Endothelial cell of umbilical vein (primary cell): ENCODE data around the gene AUTS2. TPM values are rescaled to one million over a fixed set of nuclear protein-coding genes. Genes with fewer than 3 reads are reported as not detected.

Source experiments
- BruUV-seq: library from RNA; stranded (reverse); fragments of 400-500 nt; replicated peaks from 2 replicates; lab custom pipeline; 2021; lab: Mats Ljungman, UMichigan
- CTCF ChIA-PET: fragments of 300-600, 350-600 bp; sonication (Branson Sonifier 250); formaldehyde crosslinking; loops from one replicate; lab custom pipeline; 2021; ENCODE audit warnings: antibody characterized with exemption, inconsistent platforms; lab: Charles Lee
- POLR2A ChIA-PET: fragments of 300-600, 350-600 bp; sonication (Branson Sonifier 250); formaldehyde crosslinking; loops from one replicate; lab custom pipeline; 2021; ENCODE audit warnings: antibody characterized with exemption, inconsistent platforms; lab: Charles Lee
- DNase-seq: peaks from one replicate; pipeline ENCODE4 v3.0.0-alpha.2; 2011; ENCODE audit warnings: low read depth, low spot score
- FAIRE-seq: peaks from 2 replicates; lab custom pipeline; 2011; peaks lifted over from hg19 to GRCh38; lab: Jason Lieb, UNC
- H2AFZ ChIP-seq: 2 replicates; pipeline ENCODE4 v1.6.0; 2012; ENCODE audit warnings: low read depth, low read length, control low read depth, inconsistent platforms
- H3K27ac ChIP-seq: 2 replicates; pipeline ENCODE4 v1.5.1; 2011; ENCODE audit warnings: low read depth, mild to moderate bottlenecking, control low read depth, low read length, moderate library complexity; ENCODE audit not compliant: insufficient read depth
- H3K27me3 ChIP-seq, 2 experiments: 2 replicates each; pipeline versions ENCODE4 v1.6.0 to v1.6.1; 2011; ENCODE audit warnings: low read length in 2 of 2, mixed read lengths in 1 of 2; ENCODE audit not compliant: control insufficient read depth in 2 of 2, insufficient read depth in 2 of 2
- H3K36me3 ChIP-seq, 2 experiments: 2 replicates in 1 of 2; 3 replicates in 1 of 2; pipeline ENCODE4 v1.5.1; 2011; ENCODE audit warnings: low read length in 2 of 2, mild to moderate bottlenecking in 1 of 2, moderate library complexity in 1 of 2; ENCODE audit not compliant: control insufficient read depth in 2 of 2, insufficient read depth in 2 of 2; ENCODE audit errors: extremely low read depth in 1 of 2
- H3K4me1 ChIP-seq: 3 replicates; pipeline ENCODE4 v1.5.1; 2011; ENCODE audit warnings: mild to moderate bottlenecking, low read length; ENCODE audit not compliant: control insufficient read depth, insufficient read depth; ENCODE audit errors: extremely low read depth
- H3K4me2 ChIP-seq: 2 replicates; pipeline ENCODE4 v1.6.1; 2011; ENCODE audit warnings: low read length, control low read depth, mixed read lengths; ENCODE audit not compliant: insufficient read depth
- H3K4me3 ChIP-seq, 3 experiments: fragments of 200-600 bp in 1 of 3; sonication (generic), shearing (Covaris generic) in 1 of 3; replicated peaks in 1 of 3; 2 replicates each; pipeline ENCODE4 v1.5.1; 2011 to 2016; ENCODE audit warnings: control low read depth in 3 of 3, low read length in 3 of 3, mild to moderate bottlenecking in 2 of 3, inconsistent platforms in 1 of 3, low read depth in 1 of 3, moderate library complexity in 1 of 3; ENCODE audit not compliant: insufficient read depth in 1 of 3
- H3K79me2 ChIP-seq: 2 replicates; pipeline ENCODE4 v1.6.0; 2012; ENCODE audit warnings: low read length, inconsistent platforms; ENCODE audit not compliant: control insufficient read depth, insufficient read depth
- H3K9ac ChIP-seq: replicated peaks from 2 replicates; pipeline ENCODE3; 2011; ENCODE audit warnings: low read length, control low read depth; ENCODE audit not compliant: insufficient read depth; ENCODE audit errors: extremely low read depth
- H3K9me1 ChIP-seq: replicated peaks from 3 replicates; pipeline ENCODE4 v1.6.0; 2011; ENCODE audit warnings: mild to moderate bottlenecking, low read length; ENCODE audit not compliant: control insufficient read depth, insufficient read depth; ENCODE audit errors: extremely low read depth
- H3K9me3 ChIP-seq: replicated peaks from 2 replicates; pipeline ENCODE4 v1.5.1; 2012; ENCODE audit warnings: low read length, inconsistent platforms; ENCODE audit not compliant: control insufficient read depth, insufficient read depth
- H4K20me1 ChIP-seq: replicated peaks from 2 replicates; pipeline ENCODE3; 2011; ENCODE audit warnings: mild to moderate bottlenecking, low read length; ENCODE audit not compliant: control insufficient read depth, insufficient read depth; ENCODE audit errors: extremely low read depth
- CTCF ChIP-seq, 2 donors: IDR thresholded peaks; 1 replicate in 1 of 2; 2 replicates in 1 of 2; pipeline ENCODE4 v1.5.1; 2011; ENCODE audit warnings: low read length in 2 of 2, mild to moderate bottlenecking in 2 of 2, moderate library complexity in 2 of 2, control low read depth in 1 of 2, inconsistent platforms in 1 of 2, low read depth in 1 of 2; ENCODE audit not compliant: insufficient read depth in 1 of 2; ENCODE audit errors: extremely low read depth in 1 of 2
- EZH2 ChIP-seq: IDR thresholded peaks from 2 replicates; pipeline ENCODE4 v1.6.1; 2012; ENCODE audit warnings: borderline replicate concordance, low read depth, mild to moderate bottlenecking, moderate library complexity, low read length, inconsistent platforms; ENCODE audit not compliant: severe bottlenecking
- GATA2 ChIP-seq: IDR thresholded peaks from 2 replicates; pipeline ENCODE4 v1.7.0; 2011; ENCODE audit warnings: low read depth, mild to moderate bottlenecking, moderate library complexity, mixed read lengths, low read length; ENCODE audit not compliant: insufficient read length, insufficient read depth
- JUN ChIP-seq: IDR thresholded peaks from 2 replicates; pipeline ENCODE4 v1.6.1; 2011; ENCODE audit warnings: borderline replicate concordance, low read depth; ENCODE audit not compliant: insufficient read length, insufficient read depth
- MAX ChIP-seq: IDR thresholded peaks from 2 replicates; pipeline ENCODE4 v1.6.1; 2011; ENCODE audit not compliant: insufficient read depth, insufficient read length
- MYC ChIP-seq: IDR thresholded peaks from one replicate; pipeline ENCODE4 v1.6.1; 2011; ENCODE audit warnings: mild to moderate bottlenecking, low read depth, low read length
- POLR2A ChIP-seq: IDR thresholded peaks from 2 replicates; pipeline ENCODE4 v1.6.1; 2012; ENCODE audit warnings: low read depth, mild to moderate bottlenecking, control low read depth, low read length
- dilution Hi-C: fragments of 300-500 bp; cut with MboI; formaldehyde crosslinking; loops from one replicate; pipeline ENCODE4 v1.15.0; 2019; ENCODE audit warnings: low sequenced_read_pairs; ENCODE audit not compliant: extremely low pct_ligation_motif_present
- intact Hi-C: fragments of 100-400 bp; cut with micrococcal nuclease; formaldehyde crosslinking; loops from one replicate; pipeline ENCODE4 v1.10.0; 2022
- polyA plus RNA-seq, 4 experiments: library from polyadenylated mRNA; depleted of rRNA in 3 of 4; stranded (reverse) in 3 of 4; unstranded in 1 of 4; fragments of >200 nt; gene quantifications; 2 replicates each; pipeline versions ENCODE4 v1.2.1 to v1.2.3, GENCODE V29; 2011 to 2012; ENCODE audit warnings: missing spikeins in 1 of 4
- total RNA-seq: library from RNA; stranded (reverse); gene quantifications from 2 replicates; pipeline ENCODE4 v1.2.3, GENCODE V29; 2021

The AUTS2 gene
- total and polyA plus RNA-seq, 2 donors (not counting 3 experiments of a cell fraction or from before 2014, with no cell fraction given), result 0.59 to 8.0 TPM

GRCh38 chr7:69702357-69702756 is 104.1 kb downstream of the AUTS2 start:
- dilution Hi-C loops (no loop called here), intact Hi-C loops (no loop called here)
- no peak for TF ChIP-seq MYC
- no peak for TF ChIP-seq EZH2
- no peak for TF ChIP-seq POLR2A
- no peak for TF ChIP-seq MAX
- no peak for TF ChIP-seq CTCF (IDR thresholded peaks at IDR 0.05; ENCODE audit: extremely low read depth in 1 of 2, insufficient read depth in 1 of 2, low read depth in 1 of 2, low read length in 2 of 2)
- TF ChIP-seq JUN, result no peak
- TF ChIP-seq GATA2, result no peak
- H3K36me3 ChIP-seq, result no peaks in the 10 kb centered on the region
- no peaks in the 10 kb centered on the region for H3K9me3 ChIP-seq
- DNase-seq (no peak), FAIRE-seq (no peak)
- no peaks in the 10 kb centered on the region for H3K79me2 ChIP-seq
- no peak overlapping the region for H2AFZ ChIP-seq
- no peaks in the 10 kb centered on the region for H4K20me1 ChIP-seq
- no TSS peak for BruUV-seq
- ChIA-PET CTCF (no interaction called here), POLR2A (no interaction called here)
- no peaks in the 10 kb centered on the region for H3K9me1 ChIP-seq
- H3K27ac ChIP-seq, result no peak overlapping the region
- no peak overlapping the region for H3K9ac ChIP-seq
- H3K4me3 ChIP-seq, result no peak overlapping the region
- H3K27me3 ChIP-seq, result no peaks in the 10 kb centered on the region
- H3K4me2 ChIP-seq, result no peak overlapping the region
- no peaks in the 10 kb centered on the region for H3K4me1 ChIP-seq
